Karpas-422 (cell line): ENCODE measurements around the gene UNCX. TPM values are rescaled to one million over a fixed set of nuclear protein-coding genes. Genes with fewer than 3 reads are reported as not detected.
"Not testable (repeated sequence)": the region's sequence is repeated elsewhere in the genome, so short reads cannot be mapped to it uniquely, and the experiment has no call there.

Experiments
- DNase-seq: peaks from one replicate; pipeline ENCODE4 v3.0.0-alpha.2; 2015
- H2AFZ ChIP-seq: fragments of 200-600 bp; sonication (generic); 2 replicates; pipeline ENCODE4 v1.6.1; 2014; ENCODE audit warnings: antibody characterized with exemption, low read length, mixed read lengths
- H3K27ac ChIP-seq: fragments of 200-600 bp; sonication (generic); 2 replicates; pipeline ENCODE4 v1.5.1; 2014; ENCODE audit warnings: mild to moderate bottlenecking, low read length, moderate library complexity
- H3K27me3 ChIP-seq: fragments of 200-600 bp; sonication (generic); 2 replicates; pipeline ENCODE4 v1.6.1; 2014; ENCODE audit warnings: low read length, mixed read lengths
- H3K36me3 ChIP-seq: fragments of 200-600 bp; sonication (generic); 2 replicates; pipeline ENCODE4 v1.6.1; 2014; ENCODE audit warnings: low read length, mixed read lengths; ENCODE audit not compliant: insufficient read depth
- H3K4me1 ChIP-seq: fragments of 200-600 bp; sonication (generic); 2 replicates; pipeline ENCODE4 v1.6.1; 2014; ENCODE audit warnings: mild to moderate bottlenecking, low read length, mixed read lengths
- H3K4me2 ChIP-seq: fragments of 200-600 bp; sonication (generic); 2 replicates; pipeline ENCODE4 v1.6.1; 2014; ENCODE audit warnings: low read length, low read depth, mild to moderate bottlenecking; ENCODE audit not compliant: poor library complexity, severe bottlenecking
- H3K4me3 ChIP-seq: fragments of 200-600 bp; sonication (generic); 2 replicates; pipeline ENCODE4 v1.5.1; 2014; ENCODE audit warnings: mild to moderate bottlenecking, antibody characterized with exemption, low read length, mixed read lengths
- H3K79me2 ChIP-seq: fragments of 200-600 bp; sonication (generic); 2 replicates; pipeline ENCODE4 v1.6.1; 2014; ENCODE audit warnings: mild to moderate bottlenecking, low read length, mixed read lengths
- H3K9ac ChIP-seq: fragments of 200-600 bp; sonication (generic); 2 replicates; pipeline ENCODE4 v1.6.0; 2014; ENCODE audit warnings: low read length
- H3K9me2 ChIP-seq: fragments of 200-600 bp; sonication (generic), shearing (Covaris generic); replicated peaks from 2 replicates; pipeline ENCODE4 v1.6.0; 2014; ENCODE audit warnings: mild to moderate bottlenecking, low read length, moderate library complexity; ENCODE audit not compliant: insufficient read depth
- H3K9me3 ChIP-seq: fragments of 300-700, 200-600 bp; sonication (generic); 2 replicates; pipeline ENCODE4 v1.6.1; 2014; ENCODE audit warnings: low read length, mixed read lengths
- H4K20me1 ChIP-seq: fragments of 200-600 bp; sonication (generic); 2 replicates; pipeline ENCODE4 v1.6.1; 2014; ENCODE audit warnings: mild to moderate bottlenecking, antibody characterized with exemption, low read length, low read depth; ENCODE audit not compliant: insufficient read depth
- total RNA-seq: library from RNA; depleted of rRNA; stranded (reverse); fragments of >200 nt; shearing (Covaris generic); gene quantifications from 2 replicates; pipeline ENCODE4 v1.2.3, GENCODE V29; 2014; ENCODE audit warnings: low replicate concordance

UNCX gene
- total RNA-seq, 1 experiment from 2014 or later, result not detected

GRCh38 chr7:1196950-1197349, 35.7 kb upstream of the UNCX start:
- no peaks in the 10 kb centered on the region for H3K9me3 ChIP-seq
- H3K36me3 ChIP-seq, result no peaks in the 10 kb centered on the region
- no peak overlapping the region for H3K9ac ChIP-seq
- H3K27me3 ChIP-seq, result no peaks in the 10 kb centered on the region
- no peaks in the 10 kb centered on the region for H4K20me1 ChIP-seq
- DNase-seq, result no peak
- H3K79me2 ChIP-seq, result no peaks in the 10 kb centered on the region
- H3K27ac ChIP-seq, result no peak overlapping the region
- H3K9me2 ChIP-seq, result no peaks in the 10 kb centered on the region
- H3K4me2 ChIP-seq, result no peak overlapping the region
- no peaks in the 10 kb centered on the region for H3K4me1 ChIP-seq
- no peak overlapping the region for H3K4me3 ChIP-seq
- no peak overlapping the region for H2AFZ ChIP-seq

- H3K4me1 ChIP-seq, result no peaks in the 10 kb centered on the region
- no peak for DNase-seq
- no peaks in the 10 kb centered on the region for H4K20me1 ChIP-seq
- H2AFZ ChIP-seq, result no peak overlapping the region
- H3K27me3 ChIP-seq, result no peaks in the 10 kb centered on the region
- no peak overlapping the region for H3K4me3 ChIP-seq
- no peaks in the 10 kb centered on the region for H3K9me2 ChIP-seq
- no peak overlapping the region for H3K27ac ChIP-seq
- H3K79me2 ChIP-seq, result no peaks in the 10 kb centered on the region
- H3K9ac ChIP-seq, result no peak overlapping the region
- no peaks in the 10 kb centered on the region for H3K9me3 ChIP-seq
- H3K4me2 ChIP-seq, result no peak overlapping the region
- H3K36me3 ChIP-seq, result no peaks in the 10 kb centered on the region
These were observed 34.6 kb upstream of the UNCX start for GRCh38 chr7:1197997-1198625.

- H3K9me3 ChIP-seq, result no peaks in the 10 kb centered on the region
- no peaks in the 10 kb centered on the region for H4K20me1 ChIP-seq
- H3K27ac ChIP-seq, result no peak overlapping the region
- no peaks in the 10 kb centered on the region for H3K9me2 ChIP-seq
- H3K4me1 ChIP-seq, result no peaks in the 10 kb centered on the region
- H3K36me3 ChIP-seq, result no peaks in the 10 kb centered on the region
- no peak overlapping the region for H3K9ac ChIP-seq
- no peak overlapping the region for H3K4me2 ChIP-seq
- no peaks in the 10 kb centered on the region for H3K27me3 ChIP-seq
- no peaks in the 10 kb centered on the region for H3K79me2 ChIP-seq
- DNase-seq, result no peak
- H2AFZ ChIP-seq, result no peak overlapping the region
- no peak overlapping the region for H3K4me3 ChIP-seq
These were observed 32.6 kb upstream of the UNCX start for GRCh38 chr7:1200045-1200444.

DNA sequence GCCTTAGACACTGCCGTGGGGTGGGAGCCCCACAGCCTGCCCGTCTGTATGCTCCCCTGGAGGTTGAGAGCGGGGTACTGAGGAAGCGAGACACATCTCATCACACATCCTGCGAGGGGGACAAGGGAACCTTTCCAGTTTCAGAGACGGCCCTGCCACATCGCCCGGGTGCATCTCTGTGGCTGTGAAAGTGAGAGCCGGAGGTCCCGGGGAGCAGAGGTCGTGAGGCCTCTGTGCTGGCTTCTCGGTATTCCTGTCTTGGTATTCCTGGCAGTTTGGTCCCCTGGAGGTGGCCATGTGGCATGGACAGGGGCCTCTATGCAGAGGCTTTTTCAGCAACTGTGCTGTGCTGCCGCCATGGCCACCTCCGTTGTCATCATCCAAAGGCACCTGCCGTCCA, 30.8 kb upstream of the UNCX start:
- Histone ChIP-seq H2AFZ (no peak overlapping the region), H3K9me2 (no peaks in the 10 kb centered on the region), H3K27ac (no peak overlapping the region), H3K9ac (no peak overlapping the region), H3K4me3 (no peak overlapping the region), H3K27me3 (no peaks in the 10 kb centered on the region), H3K79me2 (no peaks in the 10 kb centered on the region), H4K20me1 (no peaks in the 10 kb centered on the region), H3K9me3 (no peaks in the 10 kb centered on the region), H3K36me3 (no peaks in the 10 kb centered on the region), H3K4me1 (no peaks in the 10 kb centered on the region), H3K4me2 (no peak overlapping the region)
- no peak for DNase-seq

- H3K36me3 ChIP-seq, H3K4me1 ChIP-seq, H2AFZ ChIP-seq, H3K4me2 ChIP-seq, H3K4me3 ChIP-seq, H3K79me2 ChIP-seq, H3K27ac ChIP-seq, H3K9ac ChIP-seq, H3K27me3 ChIP-seq, H4K20me1 ChIP-seq, DNase-seq, H3K9me2 ChIP-seq, H3K9me3 ChIP-seq: not testable (repeated sequence)
These were observed 29.8 kb upstream of the UNCX start for GRCh38 chr7:1202914-1203313.

GRCh38 chr7:1204460-1205140, 28.1 kb upstream of the UNCX start:
- Histone ChIP-seq H3K9ac (no peak overlapping the region), H3K79me2 (no peaks in the 10 kb centered on the region), H3K9me3 (no peaks in the 10 kb centered on the region), H3K27ac (no peak overlapping the region), H2AFZ (no peak overlapping the region), H3K9me2 (no peaks in the 10 kb centered on the region), H3K27me3 (no peaks in the 10 kb centered on the region), H4K20me1 (no peaks in the 10 kb centered on the region), H3K4me3 (no peak overlapping the region), H3K36me3 (no peaks in the 10 kb centered on the region), H3K4me2 (no peak overlapping the region), H3K4me1 (no peaks in the 10 kb centered on the region)
- no peak for DNase-seq

- H3K9ac ChIP-seq, H3K36me3 ChIP-seq, H3K4me1 ChIP-seq, H4K20me1 ChIP-seq, DNase-seq, H3K4me2 ChIP-seq, H3K27ac ChIP-seq, H3K79me2 ChIP-seq, H3K4me3 ChIP-seq, H3K9me3 ChIP-seq, H3K27me3 ChIP-seq, H3K9me2 ChIP-seq, H2AFZ ChIP-seq: not testable (repeated sequence)
These were observed 26.9 kb upstream of the UNCX start for GRCh38 chr7:1205742-1206141.

DNA sequence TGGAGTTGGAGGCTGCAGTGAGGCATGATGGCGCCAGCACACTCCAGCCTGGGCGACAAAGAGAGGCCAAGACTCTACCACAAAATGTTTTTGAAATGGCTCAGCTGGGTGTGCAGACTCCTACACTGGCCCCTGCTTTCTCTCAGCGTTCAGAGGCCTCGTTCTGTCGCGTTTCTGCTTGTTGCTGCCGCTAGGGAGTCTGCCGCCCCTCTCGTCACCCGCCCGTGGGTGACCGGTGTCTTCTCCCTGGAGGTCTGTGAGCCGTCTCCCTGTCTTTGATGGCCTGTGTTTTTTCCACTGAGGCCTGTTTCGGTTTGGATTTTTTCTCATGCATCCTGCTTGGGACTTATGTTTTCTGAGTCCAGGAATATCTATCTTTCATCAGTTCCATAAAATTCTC, 23.6 kb upstream of the UNCX start:
- no peak overlapping the region for H3K9ac ChIP-seq
- no peak overlapping the region for H3K4me3 ChIP-seq
- H4K20me1 ChIP-seq, result no peaks in the 10 kb centered on the region
- no peaks in the 10 kb centered on the region for H3K27me3 ChIP-seq
- H3K9me3 ChIP-seq, result no peaks in the 10 kb centered on the region
- no peaks in the 10 kb centered on the region for H3K36me3 ChIP-seq
- DNase-seq, result no peak
- H3K4me1 ChIP-seq, result no peaks in the 10 kb centered on the region
- H3K4me2 ChIP-seq, result no peak overlapping the region
- no peaks in the 10 kb centered on the region for H3K9me2 ChIP-seq
- no peak overlapping the region for H3K27ac ChIP-seq
- H3K79me2 ChIP-seq, result no peaks in the 10 kb centered on the region
- no peak overlapping the region for H2AFZ ChIP-seq
